Caco-2 (cell line): ENCODE results near the gene KCNA1. TPM values are rescaled to one million over a fixed set of nuclear protein-coding genes. Genes with fewer than 3 reads are reported as not detected.

Experiments used
- BruUV-seq: library from RNA; stranded (reverse); fragments of 400-500 nt; replicated peaks from 2 replicates; lab custom pipeline; 2021; lab: Mats Ljungman, UMichigan
- CTCF ChIA-PET: fragments of 300-600 bp; sonication (Branson Sonifier 250); formaldehyde crosslinking; loops from one replicate; lab custom pipeline; 2022; ENCODE audit warnings: antibody characterized with exemption; lab: Charles Lee
- POLR2A ChIA-PET: fragments of 300-600 bp; sonication (Branson Sonifier 250); formaldehyde crosslinking; loops from one replicate; lab custom pipeline; 2022; ENCODE audit warnings: antibody characterized with exemption; lab: Charles Lee
- DNase-seq, 2 experiments: peaks; one replicate each; pipeline versions ENCODE4 v3.0.0 to v3.0.0-alpha.2; 2020 to 2022
- H3K27me3 ChIP-seq: replicated peaks from 2 replicates; pipeline ENCODE4 v1.6.0; 2011; ENCODE audit warnings: low read length; ENCODE audit not compliant: control insufficient read depth, insufficient read depth
- H3K36me3 ChIP-seq: 2 replicates; pipeline ENCODE4 v1.5.1; 2011; ENCODE audit warnings: low read length; ENCODE audit not compliant: control insufficient read depth, insufficient read depth
- H3K4me1 ChIP-seq: fragments of 250-450 bp; sonication (Bioruptor Pico); 2 replicates; pipeline ENCODE4 v1.5.1; 2020; ENCODE audit warnings: mild to moderate bottlenecking
- H3K4me3 ChIP-seq: 2 replicates; pipeline ENCODE4 v1.5.1; 2011; ENCODE audit warnings: low read depth, mild to moderate bottlenecking, control low read depth, low read length
- H3K9me3 ChIP-seq: fragments of 250-450 bp; sonication (Bioruptor Pico); 2 replicates; pipeline ENCODE4 v1.5.1; 2020; ENCODE audit warnings: mild to moderate bottlenecking, moderate library complexity
- H3K27ac Mint-ChIP-seq: one replicate; pipeline ENCODE4 v1.8.0; 2022; ENCODE audit warnings: mixed read lengths; ENCODE audit not compliant: unreplicated experiment
- H3K27me3 Mint-ChIP-seq: one replicate; pipeline ENCODE4 v1.8.0; 2022; ENCODE audit warnings: mixed read lengths; ENCODE audit not compliant: insufficient read depth, unreplicated experiment
- H3K36me3 Mint-ChIP-seq: one replicate; pipeline ENCODE4 v1.8.0; 2022; ENCODE audit warnings: mild to moderate bottlenecking, mixed read lengths; ENCODE audit not compliant: insufficient read depth, unreplicated experiment
- H3K4me1 Mint-ChIP-seq: one replicate; pipeline ENCODE4 v1.8.0; 2022; ENCODE audit warnings: low read depth, mixed read lengths; ENCODE audit not compliant: unreplicated experiment
- H3K4me3 Mint-ChIP-seq: one replicate; pipeline ENCODE4 v1.8.0; 2022; ENCODE audit warnings: mild to moderate bottlenecking, moderate library complexity, mixed read lengths; ENCODE audit not compliant: unreplicated experiment
- H3K9me3 Mint-ChIP-seq: one replicate; pipeline ENCODE4 v1.8.0; 2022; ENCODE audit warnings: mixed read lengths; ENCODE audit not compliant: unreplicated experiment
- CTCF ChIP-seq, 2 experiments: fragments of 200-600 bp in 1 of 2; IDR thresholded peaks; 1 replicate in 1 of 2; 2 replicates in 1 of 2; pipeline versions ENCODE4 v1.5.1 to v1.8.0; 2011 to 2022; ENCODE audit warnings: antibody characterized with exemption in 1 of 2, control low read depth in 1 of 2, inconsistent platforms in 1 of 2, low read depth in 1 of 2, low read length in 1 of 2, mild to moderate bottlenecking in 1 of 2, moderate library complexity in 1 of 2; ENCODE audit not compliant: insufficient read depth in 1 of 2, severe bottlenecking in 1 of 2, unreplicated experiment in 1 of 2
- intact Hi-C: fragments of 100-400 bp; cut with micrococcal nuclease; formaldehyde crosslinking; loops from one replicate; pipeline ENCODE4 v1.10.0; 2022; ENCODE audit not compliant: unreplicated experiment
- total RNA-seq: library from RNA; stranded (reverse); gene quantifications from 2 replicates; pipeline ENCODE4 v1.2.3, GENCODE V29; 2022

Gene KCNA1
- total RNA-seq, 1 experiment from 2014 or later: not detected

- no peak overlapping the region for H3K4me3 Mint-ChIP-seq
- no peak overlapping the region for H3K27ac Mint-ChIP-seq
- BruUV-seq: no TSS peak
- no peaks in the 10 kb centered on the region for H3K36me3 Mint-ChIP-seq
- Histone ChIP-seq H3K9me3 (no peaks in the 10 kb centered on the region), H3K4me1 (no peaks in the 10 kb centered on the region), H3K27me3 (no peaks in the 10 kb centered on the region; the same call in 1 of the 2 replicates), H3K4me3 (no peak overlapping the region), H3K36me3 (no peaks in the 10 kb centered on the region)
- ChIA-PET POLR2A (no interaction called here), CTCF (no interaction called here)
- H3K4me1 Mint-ChIP-seq: no peaks in the 10 kb centered on the region
- peaks cover 20% of the 10 kb centered on the region for H3K27me3 Mint-ChIP-seq
- intact Hi-C loops: no loop called here
- no peak for DNase-seq
- TF ChIP-seq CTCF (IDR thresholded peaks at IDR 0.05; ENCODE audit: insufficient read depth in 1 of 2, low read depth in 1 of 2, low read length in 1 of 2, severe bottlenecking in 1 of 2, unreplicated experiment in 1 of 2): no peak
- no peaks in the 10 kb centered on the region for H3K9me3 Mint-ChIP-seq
Measured at GRCh38 chr12:4910502-4911315, 1.0 kb downstream of the KCNA1 start.

DNA sequence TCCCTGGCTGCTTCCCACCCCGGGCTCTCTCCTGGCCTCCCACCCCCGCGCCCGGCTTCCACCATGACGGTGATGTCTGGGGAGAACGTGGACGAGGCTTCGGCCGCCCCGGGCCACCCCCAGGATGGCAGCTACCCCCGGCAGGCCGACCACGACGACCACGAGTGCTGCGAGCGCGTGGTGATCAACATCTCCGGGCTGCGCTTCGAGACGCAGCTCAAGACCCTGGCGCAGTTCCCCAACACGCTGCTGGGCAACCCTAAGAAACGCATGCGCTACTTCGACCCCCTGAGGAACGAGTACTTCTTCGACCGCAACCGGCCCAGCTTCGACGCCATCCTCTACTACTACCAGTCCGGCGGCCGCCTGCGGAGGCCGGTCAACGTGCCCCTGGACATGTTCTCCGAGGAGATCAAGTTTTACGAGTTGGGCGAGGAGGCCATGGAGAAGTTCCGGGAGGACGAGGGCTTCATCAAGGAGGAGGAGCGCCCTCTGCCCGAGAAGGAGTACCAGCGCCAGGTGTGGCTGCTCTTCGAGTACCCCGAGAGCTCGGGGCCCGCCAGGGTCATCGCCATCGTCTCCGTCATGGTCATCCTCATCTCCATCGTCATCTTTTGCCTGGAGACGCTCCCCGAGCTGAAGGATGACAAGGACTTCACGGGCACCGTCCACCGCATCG lies 1.8 kb downstream of the KCNA1 start:
- H3K4me3 Mint-ChIP-seq: no peak overlapping the region
- peaks cover 21% of the 10 kb centered on the region for H3K27me3 Mint-ChIP-seq
- no peaks in the 10 kb centered on the region for H3K9me3 Mint-ChIP-seq
- CTCF ChIA-PET: no interaction called here
- no peaks in the 10 kb centered on the region for H3K4me1 Mint-ChIP-seq
- intact Hi-C loops: no loop called here
- POLR2A ChIA-PET: no interaction called here
- no peak for TF ChIP-seq CTCF (IDR thresholded peaks at IDR 0.05; ENCODE audit: insufficient read depth in 1 of 2, low read depth in 1 of 2, low read length in 1 of 2, severe bottlenecking in 1 of 2, unreplicated experiment in 1 of 2)
- H3K27me3 ChIP-seq: no peaks in the 10 kb centered on the region; the same call in 1 of the 2 replicates
- H3K36me3 Mint-ChIP-seq: no peaks in the 10 kb centered on the region
- no peak overlapping the region for H3K4me3 ChIP-seq
- no peaks in the 10 kb centered on the region for H3K36me3 ChIP-seq
- H3K27ac Mint-ChIP-seq: no peak overlapping the region
- H3K9me3 ChIP-seq: no peaks in the 10 kb centered on the region
- H3K4me1 ChIP-seq: no peaks in the 10 kb centered on the region
- no peak for DNase-seq
- no TSS peak for BruUV-seq

DNA sequence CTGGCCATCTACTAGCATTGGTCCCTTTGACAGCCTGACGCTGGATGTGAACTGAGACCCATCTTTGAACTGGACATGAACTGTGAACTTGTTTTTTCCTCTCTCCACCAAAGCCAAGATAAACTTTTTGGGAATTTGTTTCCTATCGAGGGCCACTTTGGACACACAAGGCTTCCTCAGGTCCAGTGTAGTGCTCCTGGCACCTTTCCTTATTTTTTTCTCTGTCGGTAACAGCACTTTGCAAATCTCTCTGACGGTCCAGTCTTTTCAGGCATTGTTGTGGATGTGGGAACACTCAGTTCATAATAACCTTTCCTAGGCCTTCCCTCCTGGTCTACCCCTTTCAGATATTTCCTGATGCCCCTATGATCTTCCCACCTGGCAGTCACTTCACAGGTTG lies 5.0 kb downstream of the KCNA1 start:
- no peaks in the 10 kb centered on the region for H3K4me1 ChIP-seq
- intact Hi-C loops: no loop called here
- no peaks in the 10 kb centered on the region for H3K36me3 ChIP-seq
- H3K9me3 ChIP-seq: no peaks in the 10 kb centered on the region
- H3K4me1 Mint-ChIP-seq: no peaks in the 10 kb centered on the region
- no peak for TF ChIP-seq CTCF (IDR thresholded peaks at IDR 0.05; ENCODE audit: insufficient read depth in 1 of 2, low read depth in 1 of 2, low read length in 1 of 2, severe bottlenecking in 1 of 2, unreplicated experiment in 1 of 2)
- H3K4me3 Mint-ChIP-seq: no peak overlapping the region
- ChIA-PET CTCF (no interaction called here), POLR2A (no interaction called here)
- H3K36me3 Mint-ChIP-seq: no peaks in the 10 kb centered on the region
- no peak for DNase-seq
- H3K27me3 Mint-ChIP-seq: peaks cover 35% of the 10 kb centered on the region
- no TSS peak for BruUV-seq
- no peak overlapping the region for H3K4me3 ChIP-seq
- H3K9me3 Mint-ChIP-seq: no peaks in the 10 kb centered on the region
- no peaks in the 10 kb centered on the region; the same call in 1 of the 2 replicates for H3K27me3 ChIP-seq
- no peak overlapping the region for H3K27ac Mint-ChIP-seq
